NCI-H2171 (cell line): ENCODE measurements around the gene CEP57L1.
"Not testable (repeated sequence)": the region's sequence is repeated elsewhere in the genome, so short reads cannot be mapped to it uniquely, and the experiment has no call there.

Experiments used
- DNase-seq: peaks from one replicate; lab custom pipeline; 2025; lab: John Stamatoyannopoulos, UW

Gene CEP57L1

DNA sequence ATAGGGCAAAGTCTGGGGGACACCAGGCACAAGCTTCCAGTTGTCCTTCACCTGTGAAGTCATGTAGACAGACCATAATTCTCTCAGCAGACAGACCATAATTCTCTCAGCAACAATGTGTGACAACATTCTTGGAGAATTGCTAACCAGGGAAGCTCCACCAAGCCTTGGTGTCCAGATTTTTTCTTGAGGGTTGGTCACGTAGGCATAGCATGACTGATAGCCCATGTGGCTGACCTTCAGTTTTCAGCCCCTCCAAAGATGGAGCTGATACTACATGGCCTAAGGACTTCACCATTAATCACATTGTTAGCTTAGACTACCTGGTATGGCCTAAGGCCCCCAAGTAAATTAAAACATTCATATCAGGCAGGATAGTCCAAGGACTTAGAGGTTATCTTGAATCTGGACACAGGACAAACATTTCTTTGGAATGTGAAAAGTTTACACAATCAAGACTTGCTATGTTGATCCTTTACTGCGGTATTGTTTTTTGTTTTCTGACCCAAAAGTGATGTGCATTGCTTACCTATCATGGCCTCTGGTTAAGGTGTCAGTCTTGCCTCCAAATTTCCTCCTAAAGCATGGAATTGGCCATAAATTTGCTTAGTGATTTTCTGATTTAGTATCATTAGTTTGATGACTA, 76.9 kb downstream of the CEP57L1 start:
- DNase-seq = no peak

GRCh38 chr6:109174916-109175315, 79.6 kb downstream of the CEP57L1 start:
- no peak for DNase-seq

DNA sequence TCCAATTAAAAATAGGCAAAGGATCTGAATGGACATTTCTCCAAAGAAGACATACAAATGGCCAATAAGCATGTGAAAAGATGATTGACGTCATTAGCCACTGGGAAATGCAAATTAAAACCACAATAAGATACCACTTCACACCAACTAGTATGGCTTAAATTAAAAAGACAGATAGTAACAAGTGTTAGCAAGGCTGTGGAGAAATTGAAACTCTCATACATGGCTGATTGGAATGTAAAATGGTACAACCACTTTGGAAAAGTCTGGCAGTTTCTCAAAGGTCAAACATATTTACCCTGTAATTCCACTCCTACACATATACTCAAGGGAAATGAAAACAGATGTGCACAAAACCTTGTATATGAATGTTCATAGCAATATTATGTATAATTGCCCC, 83.6 kb downstream of the CEP57L1 start:
- no peak for DNase-seq

DNA sequence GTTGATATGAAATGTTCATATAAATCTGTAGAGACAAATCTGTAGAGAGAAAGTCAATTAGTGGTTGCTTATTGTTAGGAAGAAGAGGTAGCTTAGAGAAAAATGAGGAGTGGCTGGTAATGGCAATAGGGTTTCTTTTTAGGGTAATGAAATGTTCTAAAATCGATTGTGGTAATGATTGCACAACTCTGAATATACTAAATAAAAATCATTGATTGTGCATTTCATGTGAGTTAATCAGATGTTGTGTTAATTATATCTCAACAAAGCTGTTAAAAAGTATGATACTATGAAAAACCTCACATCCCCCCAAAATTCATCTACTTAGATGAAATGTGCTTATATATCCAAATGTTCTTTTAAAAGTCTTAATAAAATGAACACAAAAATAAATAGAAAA, 84.2 kb downstream of the CEP57L1 start:
- no peak for DNase-seq

- no peak for DNase-seq
Observed at GRCh38 chr6:109182578-109182977, 87.3 kb downstream of the CEP57L1 start.

GRCh38 chr6:109183109-109183650, 87.9 kb downstream of the CEP57L1 start:
- no peak for DNase-seq

DNA sequence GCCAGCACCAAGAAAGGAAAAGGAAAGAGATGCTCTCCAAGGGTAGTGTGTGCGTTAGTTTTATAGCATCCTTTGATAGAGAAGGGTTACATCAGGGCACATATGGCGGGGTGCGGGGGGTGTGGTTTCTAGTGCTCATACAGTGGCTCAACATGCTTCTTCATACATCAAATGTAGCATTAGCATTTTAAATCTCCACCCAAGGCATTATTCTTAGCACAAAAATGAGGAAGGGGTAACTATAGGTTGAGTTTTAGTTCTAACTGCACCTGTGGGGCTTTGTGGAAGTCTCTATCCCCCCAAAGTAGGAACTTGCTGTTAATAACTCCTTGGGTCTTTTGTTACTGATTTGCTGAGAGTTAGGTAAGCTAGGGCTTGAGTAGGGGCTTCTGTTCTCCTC, 89.3 kb downstream of the CEP57L1 start:
- no peak for DNase-seq

DNA sequence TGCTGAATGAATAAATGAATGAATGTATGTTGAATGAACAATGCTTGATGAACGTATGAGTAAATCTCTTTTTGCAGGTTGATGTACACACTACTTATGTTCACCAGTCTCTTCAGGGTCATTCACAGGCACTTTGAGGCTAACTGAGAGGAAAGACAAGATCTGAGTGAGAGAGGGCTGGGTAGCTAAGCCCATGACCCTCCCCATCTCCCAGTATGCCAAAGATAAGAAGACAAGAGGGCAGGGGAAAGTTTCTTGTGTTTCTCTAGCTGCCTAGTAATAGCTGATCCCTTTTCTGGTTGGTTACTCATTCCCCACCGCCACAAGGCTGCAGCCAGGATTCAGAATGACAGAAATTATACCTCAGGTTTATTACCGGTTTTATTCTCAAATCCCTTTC, 90.7 kb downstream of the CEP57L1 start:
- DNase-seq = no peak

DNA sequence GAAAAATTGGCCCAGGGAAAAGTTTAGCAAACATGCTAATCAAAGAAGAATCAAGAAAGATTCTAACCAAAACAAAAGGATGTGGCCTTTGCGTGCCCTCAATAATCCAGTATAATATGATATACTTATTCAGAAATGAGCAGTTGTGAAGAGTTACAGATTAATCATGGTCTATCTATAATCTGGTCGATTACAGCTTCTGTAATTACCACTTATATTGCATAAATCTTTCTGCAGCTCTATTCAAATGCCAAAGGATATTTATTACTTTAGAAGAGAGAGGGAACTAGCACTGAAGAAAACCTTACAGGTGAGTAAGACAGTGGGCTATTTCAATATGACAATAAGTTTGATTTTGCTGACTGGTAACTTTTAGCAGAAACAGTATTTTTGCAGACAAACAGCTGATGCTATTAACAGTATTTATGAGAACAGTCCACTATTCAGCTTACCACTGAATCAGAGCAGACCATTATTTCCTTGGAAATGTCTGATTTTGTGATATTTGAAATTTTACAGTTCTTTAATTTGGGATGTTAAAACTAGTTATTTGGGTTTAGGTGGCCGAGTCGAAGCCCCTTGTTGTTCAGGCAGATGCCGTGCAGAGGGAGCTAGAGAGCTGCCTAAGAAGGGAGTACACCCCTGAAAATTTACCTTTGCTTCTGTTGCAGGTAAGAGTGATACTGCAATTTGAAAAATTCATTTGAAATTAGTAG, 92.2 kb downstream of the CEP57L1 start:
- peak; percentile 38 for DNase-seq

- no peak for DNase-seq
Observed at GRCh38 chr6:109188115-109188411, 92.8 kb downstream of the CEP57L1 start.

DNA sequence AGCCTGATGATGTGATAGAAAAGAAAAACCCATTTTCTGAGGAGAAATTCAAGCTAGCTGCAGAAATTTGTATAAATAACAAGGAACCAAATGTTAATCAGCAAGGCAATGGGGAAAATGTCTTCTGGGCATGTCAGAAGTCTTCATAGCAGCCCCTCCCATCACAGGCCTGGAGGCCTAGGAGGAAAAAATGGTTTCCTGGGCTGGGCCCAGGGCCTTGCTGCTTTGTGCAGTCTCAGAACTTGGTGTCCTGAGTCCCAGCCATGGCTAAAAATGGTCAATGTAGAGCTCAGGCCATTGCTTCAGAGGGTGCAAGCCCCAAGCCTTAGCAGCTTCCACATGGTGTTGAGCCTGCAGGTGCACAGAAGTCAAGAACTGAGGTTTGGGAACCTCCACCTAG, 96.1 kb downstream of the CEP57L1 start:
- DNase-seq = not testable (repeated sequence)

DNA sequence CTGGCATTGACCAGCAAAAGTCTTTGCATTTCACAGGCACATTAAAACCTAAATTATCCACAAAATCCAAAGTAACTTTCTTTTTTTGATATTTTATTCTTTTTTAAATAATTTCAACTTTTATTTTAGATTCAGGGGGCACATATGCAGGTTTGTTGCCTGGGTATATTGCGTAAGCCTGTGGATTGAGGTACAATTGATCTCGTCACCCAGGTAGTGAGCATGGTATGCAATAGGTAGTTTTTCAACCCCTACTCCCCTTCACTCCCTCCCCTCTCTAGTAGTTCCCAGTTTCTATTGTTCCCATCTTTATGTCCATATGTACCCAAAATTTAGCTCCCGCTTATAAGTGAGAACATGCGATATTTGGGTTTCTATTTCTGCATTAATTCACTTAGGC, 97.6 kb downstream of the CEP57L1 start:
- no peak for DNase-seq

- no peak for DNase-seq
Observed at GRCh38 chr6:109194880-109195279, 99.6 kb downstream of the CEP57L1 start.

GRCh38 chr6:109197061-109197460, 101.8 kb downstream of the CEP57L1 start:
- DNase-seq = no peak

DNA sequence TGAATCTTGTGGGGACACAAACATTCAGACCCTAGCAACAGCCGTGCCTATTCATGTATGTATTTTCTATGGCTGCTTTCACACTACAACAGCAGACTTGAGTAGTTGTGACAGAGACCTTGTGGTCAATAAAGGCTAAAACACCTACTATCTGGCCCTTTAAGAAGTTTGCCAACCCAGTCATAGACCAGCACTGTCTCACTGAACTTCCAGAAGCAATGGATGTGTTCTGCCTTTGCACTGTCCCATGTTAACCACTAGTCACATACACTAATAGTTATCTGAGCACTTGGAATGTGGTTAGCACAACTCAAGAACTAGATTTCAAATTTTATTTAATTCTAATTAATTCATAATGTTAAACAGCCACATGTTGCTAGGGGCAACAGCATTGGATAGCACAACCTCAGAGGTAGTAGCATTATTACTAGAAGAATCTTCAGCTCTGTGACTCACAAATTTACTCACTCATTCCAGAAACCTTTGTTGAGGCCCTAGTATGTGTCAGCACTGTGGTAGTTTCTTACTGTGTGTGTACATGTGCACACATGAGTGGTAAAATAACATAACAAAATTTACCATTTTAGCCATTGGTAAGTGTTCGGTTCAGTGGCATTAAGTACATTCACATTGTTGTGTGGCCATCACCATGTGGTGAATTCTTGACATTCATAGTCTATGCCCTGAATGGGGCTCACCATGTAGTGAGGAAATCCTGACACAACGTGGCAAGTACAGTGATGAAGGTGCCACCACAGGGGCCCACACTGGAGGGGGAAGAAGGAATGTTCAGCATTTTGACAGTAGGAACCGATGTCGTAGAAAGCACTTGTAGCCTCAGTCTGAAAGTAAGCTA, 107.3 kb downstream of the CEP57L1 start:
- no peak for DNase-seq

DNA sequence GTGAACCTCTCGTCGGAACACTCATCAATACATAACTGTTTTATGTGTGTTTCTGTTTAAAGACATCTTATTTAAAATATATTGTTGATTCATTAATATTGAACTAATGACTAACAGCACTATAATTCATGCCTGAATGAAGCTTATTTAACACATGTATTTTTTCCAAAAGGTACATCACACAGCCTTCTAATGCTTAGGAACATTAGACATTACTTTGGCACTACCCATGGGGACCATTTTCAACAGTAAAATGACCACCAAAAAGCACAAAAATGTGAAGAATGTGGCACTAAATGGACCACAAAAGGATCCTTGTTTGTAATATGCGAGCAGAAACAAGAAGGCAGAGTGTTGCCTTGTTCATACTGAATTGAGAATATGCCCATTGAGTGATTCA, 109.2 kb downstream of the CEP57L1 start:
- DNase-seq = no peak

- no peak for DNase-seq
Observed at GRCh38 chr6:109212683-109213082, 117.4 kb downstream of the CEP57L1 start.
